ENCODE measurements around the gene IFT172.

- TF ChIP-seq MAX (IDR thresholded peaks at IDR 0.05) (no peak), EGR1 (IDR thresholded peaks at IDR 0.05; ENCODE audit: low read depth) (no peak), CTCF (IDR thresholded peaks at IDR 0.05 in 2 of 3, conservative IDR thresholded peaks at IDR 0.05 in 1 of 3; ENCODE audit: borderline replicate concordance in 1 of 3, insufficient read depth in 1 of 3, low read depth in 2 of 3, low read length in 2 of 3) (no peak)
Observed at GRCh38 chr2:27412419-27413152, 77.0 kb downstream of the IFT172 start.

Measured in HCT116 (cell line).